NCI-H526 treated with DMSO at 0.1 percent for 48 hours (cell line): Measurements from ENCODE around the gene SH3BP5L.

Experiments
- DNase-seq: peaks from one replicate; lab custom pipeline; 2025; lab: John Stamatoyannopoulos, UW

The SH3BP5L gene

DNA sequence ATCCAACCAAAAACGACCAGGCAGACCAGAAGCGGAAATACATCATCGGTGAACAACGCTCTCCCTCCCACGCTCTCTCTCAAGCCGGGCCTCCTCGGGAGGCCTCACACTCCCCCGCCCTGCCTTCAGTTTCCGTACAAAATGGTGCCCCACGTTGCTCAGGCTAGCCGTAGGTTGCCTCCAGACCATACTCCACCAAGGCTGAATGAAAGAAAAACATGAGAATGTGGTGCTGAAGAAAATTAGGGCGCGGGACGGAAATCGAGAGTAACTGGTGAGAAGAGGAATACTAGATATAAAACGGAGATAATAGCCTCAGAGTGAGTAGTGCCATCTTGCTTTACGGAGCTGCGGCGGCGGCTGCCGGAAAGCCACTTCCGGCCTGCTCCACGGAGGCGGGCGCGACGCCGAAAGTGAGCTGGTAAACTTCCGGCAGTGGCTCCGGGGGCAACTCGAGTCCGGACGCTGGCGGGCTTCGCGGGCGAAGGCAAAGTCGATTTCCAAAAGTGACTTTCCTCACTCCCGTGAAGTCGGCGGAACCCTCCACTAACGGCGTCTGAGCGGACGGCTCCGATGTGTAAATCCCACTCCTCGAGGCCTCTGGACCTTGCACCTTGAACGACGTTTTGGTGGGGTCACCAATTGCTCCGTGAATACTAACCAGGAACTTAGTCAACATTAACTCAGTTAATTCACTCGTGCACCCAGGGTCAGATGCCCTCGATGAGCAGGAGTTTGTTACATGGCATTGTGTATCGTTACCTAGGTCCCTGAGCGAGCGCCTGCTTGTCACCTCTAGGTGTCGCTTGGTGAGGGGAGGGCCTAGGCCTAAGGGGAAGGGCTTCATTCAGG is at the start of gene SH3BP5L:
Gene SH3BP5L (minus strand): TSS at position 7 of the 852 bp plus-strand sequence. CDS start 980 bp downstream, outside the sequence.
- DNase-seq = peak; percentile 89

DNA sequence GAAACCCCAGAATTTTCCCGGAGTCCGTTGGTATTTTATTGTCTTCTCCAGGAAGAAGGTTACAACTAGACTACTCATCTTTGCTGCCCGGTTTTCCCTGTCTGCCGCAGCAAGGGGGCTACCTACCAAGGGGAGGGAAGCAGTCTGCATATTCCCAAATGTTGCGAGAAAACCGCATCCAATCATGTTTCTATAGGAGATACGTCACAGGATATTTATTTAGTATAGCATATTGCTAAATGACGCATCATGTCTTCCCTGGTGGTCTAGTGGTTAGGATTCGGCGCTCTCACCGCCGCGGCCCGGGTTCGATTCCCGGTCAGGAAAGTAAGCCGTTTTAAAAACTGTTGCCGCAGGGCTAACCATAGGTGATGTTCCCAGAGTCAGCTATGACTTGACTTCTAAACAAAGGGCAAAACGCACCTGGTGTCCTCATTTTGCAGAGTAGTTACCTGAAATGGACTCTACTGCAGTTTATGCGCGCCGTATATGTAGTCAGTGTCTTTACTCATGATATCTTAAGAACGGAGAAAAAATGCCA is 48.3 kb upstream of the SH3BP5L start:
- DNase-seq = peak; percentile 94

DNA sequence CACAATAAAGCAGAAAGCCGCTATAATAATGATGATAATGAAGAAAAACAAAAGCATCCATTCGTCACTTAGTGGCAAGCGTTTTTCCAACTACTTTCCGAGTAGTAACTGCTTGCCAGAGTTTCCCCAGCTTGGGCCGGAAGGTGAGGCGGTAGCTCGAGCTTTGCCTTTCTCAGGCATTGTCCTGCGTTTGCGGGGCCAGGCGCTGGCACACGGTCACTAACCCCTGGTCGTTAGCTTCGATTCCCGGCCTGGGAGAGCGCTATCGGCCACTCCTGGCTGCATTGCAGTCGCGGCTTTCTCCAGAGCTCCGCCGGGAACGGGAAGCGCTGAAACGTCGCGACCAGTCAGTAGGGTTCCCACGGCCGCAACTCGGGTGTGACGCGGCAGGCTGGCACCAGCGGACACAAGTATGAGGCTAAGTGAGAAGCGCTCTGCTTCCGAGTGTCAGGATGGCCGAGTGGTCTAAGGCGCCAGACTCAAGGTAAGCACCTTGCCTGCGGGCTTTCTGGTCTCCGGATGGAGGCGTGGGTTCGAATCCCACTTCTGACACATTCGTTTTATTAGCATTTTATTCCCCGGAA is 47.8 kb upstream of the SH3BP5L start:
- peak; percentile 94 for DNase-seq

DNA sequence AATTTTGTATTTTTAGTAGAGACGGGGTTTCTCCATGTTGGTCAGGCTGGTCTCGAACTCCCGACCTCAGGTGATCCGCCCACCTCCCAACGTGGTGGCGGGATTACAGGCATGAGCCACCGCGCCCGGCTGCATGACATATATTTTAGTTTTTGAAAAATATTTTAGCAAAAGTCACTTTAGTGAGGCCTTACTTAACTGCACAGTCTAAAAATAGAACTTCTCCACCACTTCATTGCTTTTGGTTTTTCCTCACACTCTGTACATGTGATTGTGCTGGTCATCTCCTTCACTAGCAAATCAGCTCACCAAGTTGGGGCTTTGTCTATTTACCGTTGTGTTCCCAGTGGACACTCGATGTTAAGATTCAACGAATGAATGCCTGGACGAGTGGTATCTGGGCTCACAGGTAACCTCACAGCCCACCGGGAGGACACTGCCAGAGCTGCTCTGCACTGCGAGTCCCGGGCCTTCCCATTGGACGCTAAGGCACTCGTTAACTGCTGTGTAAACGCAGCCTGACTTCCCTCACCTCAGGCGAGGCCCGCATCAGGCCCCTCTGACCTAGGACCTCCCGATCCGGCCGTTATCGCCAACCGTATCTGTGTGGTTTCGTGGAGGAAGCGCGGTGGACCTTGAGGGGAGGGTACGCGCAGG is 47.2 kb upstream of the SH3BP5L start:
- DNase-seq = peak; percentile 76

DNA sequence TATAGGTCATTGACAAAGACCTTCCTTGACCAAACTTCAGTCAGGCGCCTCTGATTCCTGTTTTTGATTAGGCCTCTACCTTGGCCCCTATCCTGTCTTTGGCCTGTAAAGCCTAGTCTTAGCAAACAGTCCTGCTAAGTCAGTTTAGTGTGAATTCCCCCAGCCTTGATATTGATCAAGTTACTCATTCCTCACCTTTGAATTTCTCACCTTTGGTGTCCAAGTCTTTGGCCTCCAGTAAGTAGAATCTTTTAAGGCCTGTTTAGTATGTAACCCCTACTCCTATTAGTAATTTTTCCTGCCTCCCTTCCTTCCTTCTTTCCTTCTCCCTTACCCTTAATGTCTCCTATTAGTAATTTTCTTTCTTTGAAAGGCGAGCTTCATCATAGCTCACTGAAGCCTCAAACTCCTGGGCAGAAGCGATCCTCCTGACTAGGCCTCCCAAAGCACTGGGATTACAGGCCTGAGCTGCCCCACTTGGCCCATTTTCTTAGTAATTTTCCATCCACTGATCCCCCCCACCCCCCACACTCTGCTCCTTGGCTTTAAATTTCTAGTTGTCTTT is 46.2 kb upstream of the SH3BP5L start:
- no peak for DNase-seq

DNA sequence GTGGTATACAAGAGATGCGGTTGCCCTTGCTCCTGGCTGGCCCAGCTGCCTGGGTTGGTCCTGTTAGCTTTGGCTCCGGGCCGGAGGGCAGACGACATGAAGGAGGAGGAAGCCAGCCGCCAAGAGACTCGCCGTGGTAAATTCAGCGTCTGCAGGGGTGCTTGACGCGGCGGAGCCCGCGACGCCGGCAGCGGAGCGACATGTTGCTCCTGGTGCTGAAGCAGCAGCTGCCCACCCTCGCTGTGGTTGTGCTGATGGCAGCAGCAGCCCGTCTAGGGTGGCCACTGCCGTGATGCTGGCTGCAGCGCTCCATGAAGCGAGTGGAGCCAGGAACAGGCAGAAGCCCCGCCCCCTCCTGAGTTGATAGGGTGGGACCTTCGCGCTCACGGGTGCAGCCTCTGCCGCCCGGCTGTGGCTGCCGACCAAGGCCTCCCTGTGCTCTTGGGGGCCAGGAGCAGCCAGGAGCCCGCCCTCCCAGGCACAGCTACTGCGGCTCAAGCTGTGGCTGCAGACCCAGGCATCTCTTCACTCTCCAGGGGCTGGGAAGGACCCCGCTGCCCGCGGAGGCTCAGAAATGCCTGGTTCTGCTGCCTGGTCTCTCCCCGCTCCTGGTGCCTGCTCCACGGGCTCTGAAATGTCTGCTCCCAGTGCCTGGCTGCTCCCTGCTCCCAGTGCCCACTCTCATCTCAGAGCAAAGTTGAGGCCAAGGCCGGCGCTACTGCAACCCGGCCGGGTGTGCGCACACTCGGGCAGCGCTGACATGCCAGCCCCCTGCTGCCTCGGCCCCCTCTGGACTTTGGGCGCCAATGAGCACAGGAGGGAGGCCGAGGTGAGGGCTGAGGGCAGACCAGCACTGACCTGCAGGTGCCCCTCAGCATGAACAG is 37.5 kb upstream of the SH3BP5L start:
- DNase-seq = peak; percentile 50

DNA sequence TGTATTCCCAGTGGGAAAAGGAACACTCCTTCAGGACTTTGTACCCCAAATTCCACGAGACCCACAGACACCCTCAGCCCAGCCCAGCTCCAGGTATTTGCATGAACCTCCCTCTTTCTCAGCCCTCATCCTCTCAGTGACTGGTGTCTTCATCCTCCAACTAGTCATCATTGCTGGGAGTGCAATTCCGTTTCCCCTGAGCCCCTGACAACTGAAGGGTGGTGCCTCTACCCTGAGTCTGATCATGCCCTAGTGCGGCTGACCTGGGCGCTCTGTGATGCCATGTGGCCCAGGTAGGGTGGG is 36.9 kb upstream of the SH3BP5L start:
- no peak for DNase-seq

DNA sequence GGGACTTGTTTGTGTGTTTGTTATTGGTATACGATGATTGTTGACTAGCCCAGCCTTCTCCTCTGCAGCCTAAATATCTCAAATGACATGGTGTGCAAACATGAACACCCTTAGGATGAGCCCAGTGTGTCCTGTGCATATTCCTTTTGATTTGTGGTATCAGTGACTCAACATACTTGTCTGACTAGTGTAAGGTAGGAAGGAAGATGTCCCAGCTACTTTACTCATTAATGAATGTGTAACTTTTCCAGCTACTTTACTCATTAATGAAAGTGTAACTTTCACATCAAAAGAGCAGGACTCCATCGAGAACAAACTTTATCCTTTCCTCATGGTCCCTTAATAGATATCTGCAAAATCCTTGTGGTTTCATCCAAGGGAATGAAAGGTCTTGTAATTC is 35.9 kb upstream of the SH3BP5L start:
- DNase-seq = no peak

DNA sequence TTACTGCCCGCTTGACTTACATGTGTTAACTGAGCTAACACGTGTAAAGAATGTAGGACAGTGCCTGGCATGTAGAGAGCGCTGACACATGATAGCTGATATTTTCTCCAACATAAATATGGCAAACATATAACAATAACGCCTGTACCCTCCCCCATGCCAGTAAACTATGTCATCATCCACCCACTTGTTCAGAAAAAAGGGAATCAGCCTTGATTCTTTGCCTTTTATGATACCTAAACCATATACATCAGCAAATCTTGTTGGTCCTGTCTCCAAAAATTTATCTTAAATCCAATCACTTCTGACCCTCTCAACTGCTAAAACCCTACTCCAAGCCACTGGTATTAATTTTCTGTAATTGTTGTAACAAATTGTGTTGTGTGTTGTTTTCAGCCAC is 34.3 kb upstream of the SH3BP5L start:
- no peak for DNase-seq

DNA sequence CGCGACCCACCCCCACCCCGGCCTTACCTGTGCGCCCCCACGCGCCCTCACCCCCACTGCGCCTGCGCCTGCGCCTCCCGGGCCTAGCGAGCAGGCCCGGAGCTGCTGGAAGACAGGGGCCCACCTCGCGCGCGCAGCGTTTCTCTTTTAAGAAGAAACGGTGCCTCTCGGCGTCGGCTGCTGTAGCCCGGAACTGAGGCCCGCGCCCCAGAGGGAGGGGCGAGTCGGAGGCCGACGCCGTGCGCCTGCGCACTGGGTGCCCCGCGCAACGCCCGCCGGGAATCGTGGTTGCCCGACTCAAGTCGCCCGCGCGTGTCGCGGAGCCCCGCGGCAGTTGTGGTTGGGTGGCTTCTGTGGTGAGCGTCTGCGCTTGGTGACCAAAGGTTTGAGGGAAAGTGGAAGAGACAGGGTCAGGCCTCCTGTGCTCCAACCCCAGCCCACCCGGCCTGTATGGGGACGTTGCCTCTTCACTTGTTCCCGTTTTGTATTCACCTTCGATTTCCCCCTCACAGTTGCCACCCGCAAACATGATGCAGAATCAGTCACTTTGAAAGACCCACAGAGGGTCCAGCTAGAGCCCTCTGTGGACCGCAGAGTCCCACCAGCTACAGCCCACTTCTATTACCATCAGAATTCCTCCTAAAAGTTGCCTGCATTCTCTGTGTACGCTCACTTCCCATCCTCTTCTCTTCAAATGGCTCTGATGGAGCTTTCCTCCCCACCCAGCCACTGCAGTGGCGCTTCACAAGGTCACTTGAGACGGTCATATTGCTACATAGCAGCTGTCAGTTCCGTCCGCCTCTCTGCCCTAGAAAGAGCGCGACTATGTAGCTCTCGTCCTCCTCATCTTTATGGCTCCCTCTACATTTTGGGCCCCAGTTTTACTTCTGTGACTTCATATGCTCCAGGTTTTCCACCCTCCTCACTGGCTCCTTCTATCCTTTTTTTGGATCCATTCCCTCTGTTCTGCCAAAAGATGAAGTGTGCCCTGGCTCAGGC is 33.5 kb upstream of the SH3BP5L start, which contains the start of gene ZNF692:
Gene ZNF692 (minus strand): TSS at position 195 of the 999 bp plus-strand sequence. CDS start 776 bp downstream, outside the sequence.
- DNase-seq = peak; percentile 78

DNA sequence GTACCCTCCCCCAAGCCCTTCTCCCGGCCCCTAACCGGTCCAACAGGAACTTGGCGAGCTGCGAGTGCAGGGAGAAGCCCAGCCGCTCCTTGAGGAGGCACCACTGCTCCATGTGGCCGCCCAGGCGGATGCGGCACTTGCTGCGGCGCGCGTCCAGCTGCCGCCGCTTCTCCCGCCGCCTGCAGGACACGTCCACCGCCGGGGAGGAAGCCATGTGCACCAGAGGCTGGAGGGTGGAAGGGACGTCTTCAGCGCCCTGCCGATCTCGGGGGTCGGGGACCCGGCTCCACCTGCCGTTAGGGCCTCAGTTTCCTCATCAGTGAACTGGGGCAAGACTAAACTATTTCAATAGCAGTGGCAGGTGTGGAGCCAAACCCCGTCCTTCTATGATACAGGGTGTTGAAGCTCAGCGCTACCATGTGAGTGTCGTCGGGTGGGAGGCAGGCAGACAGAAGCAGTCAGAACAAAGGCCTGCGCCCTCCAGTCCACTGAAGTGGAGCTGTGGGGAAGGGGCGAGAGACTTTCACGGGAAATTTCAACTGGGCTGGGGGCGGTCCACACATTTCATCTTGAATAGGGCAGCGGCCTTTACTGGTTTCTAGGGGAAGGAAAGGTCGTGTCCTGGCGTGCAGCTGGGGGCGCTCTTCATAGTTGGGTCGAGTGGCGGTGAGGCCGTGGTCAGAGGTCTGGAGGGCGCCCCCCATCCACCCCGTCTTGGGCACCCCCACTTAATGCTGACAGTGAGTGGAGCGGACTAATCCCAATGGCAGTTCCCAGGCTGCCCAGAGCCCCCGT is 32.6 kb upstream of the SH3BP5L start:
- no peak for DNase-seq

DNA sequence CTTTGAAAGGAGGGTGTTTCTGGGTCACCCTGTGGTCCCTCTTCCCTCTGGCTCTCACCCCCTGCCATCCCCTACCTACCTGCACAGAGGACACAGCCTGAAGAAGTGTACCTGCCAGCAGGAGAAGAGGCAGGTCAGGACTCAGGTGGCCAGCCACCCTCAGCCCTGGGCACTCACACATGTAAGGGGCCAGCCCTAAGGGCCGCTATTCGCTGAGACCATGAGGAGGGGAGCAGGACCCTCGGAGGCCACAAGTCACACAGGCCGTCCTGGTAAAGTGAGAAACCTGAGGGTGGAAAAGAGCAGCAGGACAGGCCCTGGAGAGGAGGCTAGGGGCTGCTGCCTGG is 32.0 kb upstream of the SH3BP5L start:
- DNase-seq = no peak

DNA sequence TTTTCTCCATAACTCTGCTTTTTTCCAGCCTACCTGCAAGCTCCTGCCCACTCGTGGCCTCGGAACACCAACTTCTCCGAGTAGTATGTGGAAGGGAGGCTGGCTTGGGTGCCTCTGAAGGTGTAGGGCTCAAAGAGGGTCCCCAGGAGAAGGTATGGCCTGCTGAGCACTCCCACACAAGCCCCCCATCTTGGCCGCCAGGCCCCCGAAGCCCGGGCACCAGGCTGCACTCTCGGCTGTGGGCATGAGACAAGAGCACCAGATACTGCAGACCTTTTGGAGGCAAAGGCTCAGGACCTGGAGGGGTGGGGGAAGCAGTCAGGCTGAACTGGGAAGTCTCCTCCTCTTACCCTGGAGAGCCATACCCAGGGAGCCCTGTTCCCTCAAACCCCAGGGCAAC is 31.5 kb upstream of the SH3BP5L start:
- no peak for DNase-seq

DNA sequence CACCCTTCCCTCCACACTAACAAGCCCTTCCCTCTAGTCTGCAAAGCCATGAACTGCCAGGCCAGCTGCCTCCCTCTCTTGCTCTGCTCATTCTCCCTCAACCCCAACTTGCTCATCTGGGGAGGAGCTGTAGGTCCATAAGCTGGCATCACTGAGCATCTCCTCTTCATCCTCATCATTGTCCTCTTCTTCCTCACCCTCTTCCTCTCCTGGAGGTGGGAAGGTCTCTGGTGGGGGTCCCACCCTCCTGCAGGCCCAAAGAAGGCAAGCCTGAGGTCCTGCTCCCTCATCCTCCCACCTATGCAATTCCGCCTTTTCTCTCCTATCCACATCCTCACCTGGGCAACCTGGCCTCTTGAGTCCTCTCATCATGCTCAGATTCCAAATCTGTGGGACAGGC is 30.5 kb upstream of the SH3BP5L start:
- no peak for DNase-seq

DNA sequence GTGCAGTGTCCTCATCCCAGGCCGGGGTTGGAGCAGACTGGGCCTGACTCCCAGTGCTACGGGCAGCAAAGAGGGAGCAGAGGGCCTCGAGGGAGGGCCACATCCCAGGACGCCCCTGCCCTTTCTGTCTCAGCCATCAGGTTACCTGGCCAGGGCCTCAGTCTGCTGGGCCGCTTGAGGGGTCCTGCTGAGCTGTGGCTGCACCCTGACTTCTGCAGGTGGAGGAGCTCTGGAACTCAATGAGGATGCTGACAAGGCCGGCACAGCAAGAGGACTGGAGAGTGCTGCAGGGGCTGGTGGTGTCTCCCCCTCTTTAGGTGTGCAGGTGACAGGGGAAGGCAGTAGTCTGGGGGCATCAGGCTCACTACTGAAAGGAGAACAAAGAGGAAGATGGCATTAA is 29.9 kb upstream of the SH3BP5L start:
- no peak for DNase-seq

DNA sequence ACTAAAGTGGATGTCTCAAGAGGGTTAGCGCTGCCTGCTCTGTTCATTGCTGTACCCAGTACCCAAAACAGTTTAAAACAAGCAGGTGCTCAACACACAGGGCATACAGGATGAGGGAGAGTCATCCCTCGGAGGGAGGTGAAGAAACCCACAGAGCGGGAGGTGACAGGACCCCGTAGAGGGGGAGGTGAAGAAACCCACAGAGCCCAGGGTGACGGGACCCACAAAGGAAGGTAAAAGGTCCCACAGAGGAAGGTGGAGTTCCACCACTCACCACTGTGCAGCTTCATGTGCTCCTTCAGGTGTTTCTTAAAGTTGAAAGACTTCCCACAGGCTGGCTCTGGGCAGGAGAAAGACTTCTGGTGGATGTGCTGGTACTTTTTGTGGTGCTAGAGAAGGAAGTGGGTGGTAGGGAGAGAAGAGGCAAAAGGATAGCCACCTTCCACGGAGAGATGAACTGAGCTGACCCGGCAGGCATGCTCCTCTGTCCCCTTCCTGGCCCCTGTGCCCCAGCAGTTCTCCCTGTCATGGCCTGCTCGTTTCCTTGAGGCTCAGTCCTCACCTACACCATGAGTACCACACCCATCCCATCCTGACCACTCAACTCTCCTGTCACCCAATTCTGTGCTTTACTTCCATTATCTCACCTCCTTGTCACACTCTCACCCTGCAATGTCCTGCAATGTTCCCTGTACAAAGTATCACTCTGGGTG is 28.1 kb upstream of the SH3BP5L start:
- DNase-seq = no peak

DNA sequence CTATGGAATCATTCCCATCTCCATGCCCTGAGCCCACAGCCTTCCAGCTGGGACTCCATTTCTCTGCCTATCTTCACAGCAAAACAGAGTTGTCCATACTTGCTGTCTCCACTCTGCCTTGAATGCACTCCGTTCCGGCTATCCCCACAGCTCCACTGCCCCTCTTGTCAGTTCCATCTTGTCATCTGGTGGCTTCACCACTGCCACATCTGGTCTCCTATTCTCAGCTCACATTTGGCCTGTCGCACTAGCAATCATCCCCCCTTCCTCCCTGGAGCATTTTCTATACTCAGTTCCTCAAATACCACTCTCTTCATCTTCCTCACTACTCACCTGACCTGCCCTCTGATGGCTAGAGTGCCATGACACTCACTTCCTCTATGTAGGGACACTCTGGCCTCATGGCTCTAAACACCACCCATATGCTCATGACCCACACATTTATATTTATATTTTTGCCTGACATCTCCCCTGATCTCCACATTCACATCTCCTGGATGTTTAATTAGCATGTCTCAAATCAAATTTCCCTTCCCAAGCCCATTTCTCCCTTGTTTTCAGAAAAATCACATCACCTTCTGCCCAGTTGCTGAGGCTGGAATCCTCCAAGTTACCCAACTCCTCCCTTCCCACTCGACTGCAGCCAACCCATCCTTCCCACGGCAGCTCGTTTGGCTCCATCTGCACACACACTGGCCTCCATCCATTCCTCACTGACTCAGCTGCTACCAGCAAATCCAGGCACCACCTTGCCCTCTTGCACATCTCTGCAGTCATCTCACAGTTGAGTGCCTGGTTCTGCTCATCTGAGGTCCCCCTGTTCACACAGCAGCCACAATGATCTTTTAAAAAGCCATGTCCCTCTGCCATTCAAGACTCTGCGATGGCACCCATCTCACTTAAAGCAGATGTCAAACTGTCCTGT is 27.0 kb upstream of the SH3BP5L start:
- DNase-seq = no peak

DNA sequence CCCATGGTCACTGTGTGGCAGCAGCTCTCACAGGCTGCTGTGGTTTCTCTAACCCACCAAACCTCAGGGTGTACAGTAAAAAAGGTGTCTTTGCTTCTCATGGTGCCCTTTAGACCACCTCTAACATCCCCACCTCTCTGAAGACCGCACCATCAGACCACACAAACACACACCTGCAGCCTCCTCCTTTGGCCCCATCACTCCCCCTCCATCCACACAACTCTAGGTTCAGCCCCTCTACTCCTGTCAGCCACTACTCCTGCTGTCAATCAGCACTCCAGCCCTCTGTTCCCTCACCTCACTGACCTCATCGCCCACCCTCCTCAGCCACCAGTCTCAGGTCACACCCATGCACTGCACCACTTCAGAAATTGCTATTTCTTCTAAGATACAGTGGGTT is 25.7 kb upstream of the SH3BP5L start:
- DNase-seq = no peak
